Kidney (tissue), 14 donors: ENCODE measurements around the gene RIC3. TPM values are rescaled to one million over a fixed set of nuclear protein-coding genes. Genes with fewer than 3 reads are reported as not detected.
A peak's percentile ranks its signal among the peaks of the same experiment; 100 is the strongest.

Source experiments
- DNase-seq, 5 donors: peaks; one replicate each; pipeline ENCODE4 v3.0.0-alpha.2; 2013 to 2020
- FAIRE-seq: peaks from 2 replicates; lab custom pipeline; 2012; peaks lifted over from hg19 to GRCh38; lab: Jason Lieb, UNC
- H3K27ac ChIP-seq, 2 donors: one replicate each; pipeline ENCODE4 v1.7.0; 2013; ENCODE audit warnings: low read depth in 2 of 2, low read length in 2 of 2, inconsistent platforms in 1 of 2
- H3K27me3 ChIP-seq: one replicate; pipeline ENCODE4 v1.7.1; 2013; ENCODE audit warnings: low read length, inconsistent platforms; ENCODE audit not compliant: control insufficient read depth, insufficient read depth
- H3K36me3 ChIP-seq, 3 donors: one replicate each; pipeline versions ENCODE4 v1.7.0 to v1.7.1; 2013; ENCODE audit warnings: low read length in 3 of 3, control low read depth in 1 of 3, inconsistent platforms in 1 of 3; ENCODE audit not compliant: insufficient read depth in 3 of 3, control insufficient read depth in 2 of 3
- H3K4me1 ChIP-seq, 3 donors: one replicate each; pipeline versions ENCODE4 v1.7.0 to v1.7.1; 2013; ENCODE audit warnings: low read length in 3 of 3, inconsistent platforms in 1 of 3, low read depth in 1 of 3; ENCODE audit not compliant: control insufficient read depth in 2 of 3, insufficient read depth in 2 of 3
- H3K4me3 ChIP-seq, 3 donors: one replicate each; pipeline versions ENCODE4 v1.7.0 to v1.8.1; 2013; ENCODE audit warnings: low read length in 3 of 3, control low read depth in 1 of 3, inconsistent platforms in 1 of 3
- H3K9ac ChIP-seq, 3 donors: one replicate each; pipeline versions ENCODE4 v1.7.0 to v1.7.1; 2013; ENCODE audit warnings: low read length in 3 of 3, control low read depth in 1 of 3, inconsistent platforms in 1 of 3
- H3K9me3 ChIP-seq, 3 donors: one replicate each; pipeline versions ENCODE4 v1.7.0 to v1.7.1; 2013; ENCODE audit warnings: low read length in 3 of 3, control low read depth in 1 of 3, inconsistent platforms in 1 of 3; ENCODE audit not compliant: control insufficient read depth in 2 of 3, insufficient read depth in 1 of 3
- intact Hi-C: fragments of 100-400 bp; cut with DNase I; formaldehyde crosslinking; loops from one replicate; pipeline ENCODE4 v1.11.1; 2022
- polyA plus RNA-seq: library from polyadenylated mRNA; stranded (reverse); fragments of 350-450 nt; fragmentation: Illumina TruSeq; extraction: RNeasy Lipid Tissue Mini Kit (QIAGEN cat#74804); gene quantifications from one replicate; pipeline ENCODE4 v1.2.3, GENCODE V29; 2014; ENCODE audit warnings: low read depth, low replicate concordance; ENCODE audit not compliant: insufficient read depth
- total RNA-seq: library from RNA; stranded (reverse); fragmentation: NEBNext Ultra II Directional; extraction: Animal tissue kit (Norgen Biotek cat#: 25700); gene quantifications from one replicate; pipeline ENCODE4 v1.2.1, GENCODE V29; 2021
- TF ChIP-seq, protein P1 (sequence below): IDR thresholded peaks from 3 replicates; pipeline ENCODE4 v1.5.1; 2012; ENCODE audit warnings: mild to moderate bottlenecking, moderate library complexity, borderline replicate concordance; ENCODE audit not compliant: insufficient read depth; ENCODE audit errors: extremely low read depth
- donor health status: control.
- donor health status: control.
- donor health status: control.
- donor health status: control.
- donor health status: control.
- donor health status: DM: yes; HTN: yes; CAD: no.
- donor health status: Normal renal cell carcinoma (clear cell type).

Gene RIC3
- total and polyA plus RNA-seq, 2 donors from 2014 or later = 10.5 to 30.7 TPM

DNA sequence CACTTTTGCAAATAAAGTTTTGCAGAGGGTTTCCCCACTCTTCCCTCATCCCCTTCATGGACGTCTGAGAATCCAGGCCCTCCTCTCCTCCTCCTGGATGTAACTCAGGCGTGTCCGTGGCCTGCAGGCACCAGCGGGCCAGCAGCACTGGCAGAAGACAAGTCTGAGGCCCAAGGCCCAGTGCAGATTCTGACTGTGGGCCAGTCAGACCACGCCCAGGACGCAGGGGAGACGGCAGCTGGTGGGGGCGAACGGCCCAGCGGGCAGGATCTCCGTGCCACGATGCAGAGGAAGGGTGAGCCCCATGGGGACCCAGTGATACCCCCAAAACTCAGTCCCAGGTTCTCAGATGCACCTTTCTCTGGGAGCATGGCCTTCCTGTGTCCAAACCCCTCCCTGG is 73.5 kb downstream of the RIC3 start:
- H3K27ac ChIP-seq = no peak overlapping the region
- FAIRE-seq (no peak), DNase-seq (peak in 1 of 5 donors; percentile 4)
- no peaks in the 10 kb centered on the region for H3K27me3 ChIP-seq
- TF ChIP-seq, protein P1, sequence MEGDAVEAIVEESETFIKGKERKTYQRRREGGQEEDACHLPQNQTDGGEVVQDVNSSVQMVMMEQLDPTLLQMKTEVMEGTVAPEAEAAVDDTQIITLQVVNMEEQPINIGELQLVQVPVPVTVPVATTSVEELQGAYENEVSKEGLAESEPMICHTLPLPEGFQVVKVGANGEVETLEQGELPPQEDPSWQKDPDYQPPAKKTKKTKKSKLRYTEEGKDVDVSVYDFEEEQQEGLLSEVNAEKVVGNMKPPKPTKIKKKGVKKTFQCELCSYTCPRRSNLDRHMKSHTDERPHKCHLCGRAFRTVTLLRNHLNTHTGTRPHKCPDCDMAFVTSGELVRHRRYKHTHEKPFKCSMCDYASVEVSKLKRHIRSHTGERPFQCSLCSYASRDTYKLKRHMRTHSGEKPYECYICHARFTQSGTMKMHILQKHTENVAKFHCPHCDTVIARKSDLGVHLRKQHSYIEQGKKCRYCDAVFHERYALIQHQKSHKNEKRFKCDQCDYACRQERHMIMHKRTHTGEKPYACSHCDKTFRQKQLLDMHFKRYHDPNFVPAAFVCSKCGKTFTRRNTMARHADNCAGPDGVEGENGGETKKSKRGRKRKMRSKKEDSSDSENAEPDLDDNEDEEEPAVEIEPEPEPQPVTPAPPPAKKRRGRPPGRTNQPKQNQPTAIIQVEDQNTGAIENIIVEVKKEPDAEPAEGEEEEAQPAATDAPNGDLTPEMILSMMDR = no peak
- H3K36me3 ChIP-seq = peaks cover 0 to 30% (median 18%) of the 10 kb centered on the region in 3 donors
- peaks cover 0 to 15% (median 12%) of the 10 kb centered on the region in 3 donors for H3K4me1 ChIP-seq
- no peak overlapping the region for H3K4me3 ChIP-seq
- intact Hi-C loops = loop anchor here (10.0 kb wide), 1 partner anchor 61 kb away; no protein-coding TSS in a partner anchor
- H3K9ac ChIP-seq = no peak overlapping the region
- H3K9me3 ChIP-seq = no peaks in the 10 kb centered on the region

DNA sequence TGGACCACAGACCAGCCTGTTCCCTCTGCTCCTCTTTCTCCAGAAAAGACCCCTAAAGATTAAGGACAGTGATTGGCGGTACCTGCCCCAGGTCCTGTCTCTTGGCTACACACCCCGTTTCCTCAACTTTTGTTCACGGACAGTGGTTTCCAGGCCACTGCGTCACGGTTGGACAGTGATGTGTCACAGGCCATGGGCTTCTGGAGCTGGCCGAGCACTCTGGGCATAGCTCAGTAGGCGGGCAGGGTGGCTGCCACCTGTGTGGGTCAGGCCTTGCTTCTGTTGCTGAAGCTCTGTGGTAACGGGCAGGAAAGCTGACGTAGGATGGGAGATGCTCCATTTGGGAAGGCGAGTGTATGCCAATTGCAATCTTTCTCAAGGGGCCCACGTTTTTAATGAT is 74.2 kb downstream of the RIC3 start:
- peak in 1 of 5 donors; percentile 7 for DNase-seq

DNA sequence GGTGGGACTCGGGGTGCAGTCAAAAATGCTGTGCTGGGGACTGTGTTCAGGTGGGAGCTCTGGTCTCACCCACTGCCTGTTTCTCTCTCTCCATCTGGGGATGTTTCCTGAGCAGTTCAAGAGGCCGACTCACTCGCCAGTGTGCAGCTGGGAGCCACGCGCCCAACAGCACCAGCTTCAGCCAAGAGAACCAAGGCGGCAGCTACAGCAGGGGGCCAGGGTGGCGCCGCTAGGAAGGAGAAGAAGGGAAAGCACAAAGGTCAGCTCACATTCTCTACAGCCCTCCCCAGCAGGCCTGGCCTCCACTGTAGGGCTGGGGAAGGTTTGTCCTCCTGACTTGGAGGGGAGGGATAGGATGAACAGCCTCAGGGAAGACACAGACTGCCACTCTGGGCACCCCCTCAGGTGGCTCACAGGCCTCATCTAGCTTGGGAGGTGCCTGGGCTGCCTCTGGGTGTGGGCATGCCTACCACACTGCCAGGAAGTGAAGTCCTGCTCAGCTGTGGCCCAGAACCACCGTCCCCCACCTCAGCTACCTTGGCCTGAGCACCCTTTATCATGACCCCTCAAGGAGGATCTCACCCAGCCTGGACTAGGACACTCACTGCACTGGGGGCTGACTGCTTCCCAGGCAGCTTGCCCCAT is 74.8 kb downstream of the RIC3 start:
- FAIRE-seq = no peak
- no peak overlapping the region for H3K4me3 ChIP-seq
- peaks cover 0 to 22% (median 14%) of the 10 kb centered on the region in 3 donors for H3K36me3 ChIP-seq
- H3K9ac ChIP-seq = no peak overlapping the region
- H3K27ac ChIP-seq = peak overlapping the region in 1 of 2 donors; percentile 34
- no peaks in the 10 kb centered on the region for H3K27me3 ChIP-seq
- intact Hi-C loops = loop anchor here (10.0 kb wide), 1 partner anchor 59 kb away; no protein-coding TSS in a partner anchor
- peak in 1 of 5 donors; percentile 7 for DNase-seq
- H3K9me3 ChIP-seq = no peaks in the 10 kb centered on the region
- TF ChIP-seq, protein P1 = no peak
- H3K4me1 ChIP-seq = peaks cover 0 to 15% (median 12%) of the 10 kb centered on the region in 3 donors

More for the DNA sequence above, 74.2 kb downstream of the RIC3 start:
- Histone ChIP-seq H3K4me3 (no peak overlapping the region), H3K27me3 (no peaks in the 10 kb centered on the region), H3K9ac (no peak overlapping the region), H3K27ac (no peak overlapping the region), H3K4me1 (peaks cover 0 to 15% (median 12%) of the 10 kb centered on the region in 3 donors), H3K9me3 (no peaks in the 10 kb centered on the region), H3K36me3 (peaks cover 0 to 25% (median 14%) of the 10 kb centered on the region in 3 donors)
- FAIRE-seq = no peak
- TF ChIP-seq, protein P1 = no peak
- intact Hi-C loops = loop anchor here (10.0 kb wide), 1 partner anchor 60 kb away; no protein-coding TSS in a partner anchor
